ENCODE measurements around the gene LCORL. TPM values are rescaled to one million over a fixed set of nuclear protein-coding genes. Genes with fewer than 3 reads are reported as not detected.

The LCORL gene
- total RNA-seq = 10 to 100 TPM; 26.4 to 45.9 (median 33.8) TPM

DNA sequence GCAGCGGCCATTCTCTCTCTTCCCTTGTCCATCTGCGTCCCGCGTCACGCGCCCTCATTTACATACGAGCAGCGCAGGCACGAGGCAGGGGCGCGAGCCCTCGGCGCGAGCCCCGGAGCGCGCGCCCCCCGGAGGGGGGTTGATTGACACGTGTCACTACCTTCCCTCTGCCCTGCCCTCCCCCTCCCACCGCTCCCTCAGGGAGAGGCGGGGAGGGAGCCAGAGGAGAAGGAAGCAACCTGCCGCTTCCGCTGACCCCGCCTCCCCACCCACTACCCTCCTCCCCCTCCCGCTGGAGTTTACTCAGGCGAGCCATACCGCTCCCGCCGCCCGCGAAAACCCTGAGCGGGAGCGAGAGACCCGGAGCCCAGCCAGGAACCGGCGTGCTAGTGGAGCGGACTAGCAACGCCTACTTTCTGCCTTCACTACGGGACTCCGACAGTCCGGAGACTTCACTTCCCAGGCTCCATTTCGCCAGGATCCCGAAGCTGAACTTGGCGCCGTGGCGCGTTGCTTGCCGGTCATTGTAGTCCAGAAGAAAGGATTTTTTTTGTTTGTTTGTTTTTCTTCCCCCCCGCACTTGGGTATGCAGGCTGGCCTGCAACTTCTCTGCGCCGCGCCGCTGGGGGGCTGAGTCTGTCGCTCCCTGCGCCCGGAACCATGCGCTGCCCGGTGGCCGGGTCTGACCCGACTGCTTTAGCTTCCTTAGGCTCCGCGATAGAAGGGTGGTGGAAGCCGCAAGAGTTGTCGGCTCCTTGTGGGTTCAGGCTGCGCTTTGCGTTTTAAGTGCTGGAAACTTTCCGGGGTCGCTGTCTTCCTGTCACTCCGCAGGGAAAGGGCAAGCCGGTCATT is at the start of gene LCORL:
Gene LCORL (minus strand): TSS at position 36 of the 852 bp plus-strand sequence. CDS start 4 bp downstream, at position 32.
- H3K36me3 ChIP-seq = no peaks in the 10 kb centered on the region
- peak in 1 of 2 donors; percentile 89 for TF ChIP-seq POLR2A (IDR thresholded peaks at IDR 0.05)
- TF ChIP-seq, protein P1, sequence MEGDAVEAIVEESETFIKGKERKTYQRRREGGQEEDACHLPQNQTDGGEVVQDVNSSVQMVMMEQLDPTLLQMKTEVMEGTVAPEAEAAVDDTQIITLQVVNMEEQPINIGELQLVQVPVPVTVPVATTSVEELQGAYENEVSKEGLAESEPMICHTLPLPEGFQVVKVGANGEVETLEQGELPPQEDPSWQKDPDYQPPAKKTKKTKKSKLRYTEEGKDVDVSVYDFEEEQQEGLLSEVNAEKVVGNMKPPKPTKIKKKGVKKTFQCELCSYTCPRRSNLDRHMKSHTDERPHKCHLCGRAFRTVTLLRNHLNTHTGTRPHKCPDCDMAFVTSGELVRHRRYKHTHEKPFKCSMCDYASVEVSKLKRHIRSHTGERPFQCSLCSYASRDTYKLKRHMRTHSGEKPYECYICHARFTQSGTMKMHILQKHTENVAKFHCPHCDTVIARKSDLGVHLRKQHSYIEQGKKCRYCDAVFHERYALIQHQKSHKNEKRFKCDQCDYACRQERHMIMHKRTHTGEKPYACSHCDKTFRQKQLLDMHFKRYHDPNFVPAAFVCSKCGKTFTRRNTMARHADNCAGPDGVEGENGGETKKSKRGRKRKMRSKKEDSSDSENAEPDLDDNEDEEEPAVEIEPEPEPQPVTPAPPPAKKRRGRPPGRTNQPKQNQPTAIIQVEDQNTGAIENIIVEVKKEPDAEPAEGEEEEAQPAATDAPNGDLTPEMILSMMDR (IDR thresholded peaks at IDR 0.05) = no peak
- H3K9me3 ChIP-seq = no peaks in the 10 kb centered on the region
- intact Hi-C loops (cut with DNase I) = loop anchor here (10.0 kb wide), 1 partner anchor 217 kb away; no protein-coding TSS in a partner anchor
- WGBS, 2 donors = 0 to 1% methylated on average over 39 to 54 of the region's 71 CpGs
- DNase-seq = peak; percentile 94 to 95
- H3K4me1 ChIP-seq = peaks cover 0 to 9% of the 10 kb centered on the region in 2 donors
- peak within 1 kb of the TSS; percentile 68 to 95 (median 84) for H3K4me3 ChIP-seq (replicated peaks in 1 of 3)
- H3K27me3 ChIP-seq = no peaks in the 10 kb centered on the region
- H3K27ac ChIP-seq = peak within 1 kb of the TSS; percentile 45 to 91 (median 86)

DNA sequence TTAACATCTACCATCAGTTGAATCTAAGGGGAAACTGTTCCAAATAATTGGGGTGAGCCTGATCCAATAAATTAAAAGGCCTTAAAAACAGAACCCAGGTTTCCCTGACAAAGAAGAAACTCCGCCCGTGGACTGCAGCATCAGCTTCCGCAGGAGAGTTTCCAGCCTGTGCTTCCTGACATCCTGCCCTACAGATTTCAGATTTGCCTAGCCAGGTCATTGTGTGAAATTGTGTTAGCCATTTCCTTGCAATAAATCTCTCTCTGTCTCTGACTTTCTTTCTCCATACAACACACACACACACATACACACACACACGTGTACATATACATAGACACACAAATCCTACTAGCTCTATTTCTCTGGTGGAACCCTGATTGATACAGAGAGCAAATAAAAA is 48.3 kb upstream of the LCORL start:
- H3K9me3 ChIP-seq = no peaks in the 10 kb centered on the region
- no peak for DNase-seq
- no peak overlapping the region for H3K4me3 ChIP-seq (replicated peaks in 1 of 3)
- WGBS, 2 donors = 68 to 73% methylated on average over 4 of the region's 4 CpGs
- H3K27me3 ChIP-seq = no peaks in the 10 kb centered on the region
- H3K4me1 ChIP-seq = no peaks in the 10 kb centered on the region
- no peak for TF ChIP-seq POLR2A (IDR thresholded peaks at IDR 0.05)
- TF ChIP-seq, protein P1 (IDR thresholded peaks at IDR 0.05) = no peak
- no peaks in the 10 kb centered on the region for H3K36me3 ChIP-seq
- no peak overlapping the region for H3K27ac ChIP-seq
- intact Hi-C loops (cut with DNase I) = no loop called here

DNA sequence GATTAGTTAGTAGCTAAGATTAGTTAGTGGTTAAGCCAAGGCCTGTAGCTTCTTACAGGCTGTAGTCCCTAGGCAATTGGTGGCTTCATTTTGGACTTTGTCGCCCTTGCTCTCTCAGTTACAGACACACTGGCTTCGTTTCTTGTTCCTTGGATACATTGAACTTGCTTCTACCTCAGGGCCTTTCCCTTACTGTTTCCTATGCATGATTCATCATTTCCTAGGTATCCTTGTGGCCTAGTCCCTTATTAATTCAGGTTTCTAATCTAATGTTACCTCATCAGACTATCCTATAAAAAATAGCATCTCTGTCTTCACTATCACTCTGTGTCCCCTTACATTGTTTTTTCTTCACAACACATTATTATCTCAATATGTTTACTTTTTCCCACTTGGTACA is 45.5 kb upstream of the LCORL start:
- intact Hi-C loops (cut with DNase I) = no loop called here
- no peak for DNase-seq
- no peaks in the 10 kb centered on the region for H3K4me1 ChIP-seq

DNA sequence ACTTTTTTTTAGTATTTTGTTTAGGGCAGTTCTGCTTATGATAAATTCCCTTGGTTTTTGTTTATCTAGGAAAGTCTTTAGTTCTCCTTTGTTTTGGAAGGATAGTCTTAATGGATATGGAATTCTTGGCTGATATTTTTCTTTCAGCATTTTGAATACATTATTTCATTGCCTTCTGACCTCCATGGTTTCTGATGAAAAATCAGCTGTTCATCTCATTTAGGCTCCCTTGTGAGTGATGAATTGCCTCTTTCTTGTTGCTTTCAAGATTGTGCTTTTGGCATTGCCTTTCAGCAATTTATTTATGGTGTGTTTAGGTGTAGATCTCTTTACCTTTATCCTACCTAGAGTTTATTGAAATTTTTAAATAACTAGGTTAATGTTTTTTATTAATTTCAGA is 41.5 kb upstream of the LCORL start:
- Histone ChIP-seq H3K27ac (no peak overlapping the region), H3K9me3 (no peaks in the 10 kb centered on the region), H3K4me1 (no peaks in the 10 kb centered on the region), H3K36me3 (no peaks in the 10 kb centered on the region), H3K4me3 (replicated peaks in 1 of 3) (no peak overlapping the region), H3K27me3 (no peaks in the 10 kb centered on the region)
- TF ChIP-seq, protein P1 (IDR thresholded peaks at IDR 0.05) = no peak
- TF ChIP-seq POLR2A (IDR thresholded peaks at IDR 0.05) = no peak
- DNase-seq = no peak
- intact Hi-C loops (cut with DNase I) = no loop called here

More for the DNA sequence above, 45.5 kb upstream of the LCORL start:
- Histone ChIP-seq H3K27me3 (no peaks in the 10 kb centered on the region), H3K27ac (no peak overlapping the region), H3K36me3 (no peaks in the 10 kb centered on the region), H3K9me3 (no peaks in the 10 kb centered on the region), H3K4me3 (replicated peaks in 1 of 3) (no peak overlapping the region)
- TF ChIP-seq, protein P1 (IDR thresholded peaks at IDR 0.05) = no peak
- TF ChIP-seq POLR2A (IDR thresholded peaks at IDR 0.05) = no peak
- WGBS, 2 donors = 83 to 84% methylated on average over 2 of the region's 2 CpGs

DNA sequence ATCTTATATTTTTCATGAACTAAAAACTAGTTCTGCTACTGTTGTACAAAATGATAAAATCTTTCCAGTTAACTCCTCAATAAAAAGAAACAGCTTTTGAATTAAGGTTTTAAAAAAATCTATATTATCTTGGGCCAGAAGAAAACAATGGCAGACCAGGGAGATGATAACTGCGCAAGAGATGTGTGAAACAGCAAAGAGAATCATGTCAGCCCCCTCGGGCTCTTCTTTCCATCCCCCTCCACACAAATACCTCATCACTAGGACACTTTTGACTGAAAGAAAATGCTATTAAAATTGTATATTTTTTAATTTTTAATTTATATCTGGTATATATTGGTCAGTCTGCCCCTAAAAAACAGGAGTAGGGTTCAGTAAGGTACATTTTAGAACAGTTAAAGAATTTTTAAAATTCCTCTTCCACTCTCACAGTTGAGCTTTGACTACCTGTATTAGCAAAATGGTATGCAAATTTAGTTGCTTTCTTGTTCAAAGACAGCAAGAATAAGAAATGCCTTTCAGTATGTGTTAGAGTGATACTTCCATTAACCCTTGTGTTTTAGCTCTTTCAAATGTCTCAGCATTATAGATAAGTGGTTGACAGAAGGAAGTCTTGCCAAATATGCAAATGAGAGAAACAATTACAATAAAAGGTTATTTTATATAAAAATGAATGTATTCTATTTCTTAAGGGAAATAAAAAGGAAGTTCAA is 36.4 kb upstream of the LCORL start:
- Histone ChIP-seq H3K4me3 (replicated peaks in 1 of 3) (no peak overlapping the region), H3K4me1 (no peaks in the 10 kb centered on the region), H3K9me3 (no peaks in the 10 kb centered on the region), H3K27me3 (no peaks in the 10 kb centered on the region), H3K27ac (no peak overlapping the region), H3K36me3 (no peaks in the 10 kb centered on the region)
- intact Hi-C loops (cut with DNase I) = no loop called here
- TF ChIP-seq POLR2A (IDR thresholded peaks at IDR 0.05) = no peak
- TF ChIP-seq, protein P1 (IDR thresholded peaks at IDR 0.05) = no peak
- DNase-seq = no peak
- 75 to 84% methylated on average over 2 of the region's 2 CpGs for WGBS, 2 donors

Data from thyroid gland (tissue), 4 donors.